Panc1 (cell line): ENCODE data around the gene BTG4. TPM values are rescaled to one million over a fixed set of nuclear protein-coding genes. Genes with fewer than 3 reads are reported as not detected.

Experiments used
- ATAC-seq: fragments of 200-7000 bp; cut with Tn5 transposase; 2 replicates; pipeline ENCODE4 v1.9.1; 2020; ENCODE audit warnings: mild to moderate bottlenecking, moderate library complexity
- BruUV-seq: library from RNA; stranded (reverse); fragments of 400-500 nt; replicated peaks from 2 replicates; lab custom pipeline; 2021; lab: Mats Ljungman, UMichigan
- CTCF ChIA-PET: fragments of 300-600 bp; sonication (Branson Sonifier 250); formaldehyde crosslinking; loops from one replicate; lab custom pipeline; 2022; ENCODE audit warnings: antibody characterized with exemption; lab: Charles Lee
- POLR2A ChIA-PET: fragments of 300-600 bp; sonication (Branson Sonifier 250); formaldehyde crosslinking; loops from one replicate; lab custom pipeline; 2022; ENCODE audit warnings: antibody characterized with exemption; lab: Charles Lee
- DNase-seq: peaks from one replicate; pipeline ENCODE4 v3.0.0-alpha.2; 2010; ENCODE audit warnings: low read depth, low spot score
- H3K27ac ChIP-seq: 2 replicates; pipeline ENCODE4 v1.5.1; 2011; ENCODE audit warnings: mild to moderate bottlenecking, low read length, inconsistent platforms
- H3K27me3 ChIP-seq: fragments of 200-500 bp; sonication (Bioruptor generic); 2 replicates; pipeline ENCODE4 v1.6.0; 2014; ENCODE audit warnings: low read length, inconsistent platforms; ENCODE audit not compliant: control insufficient read depth, insufficient read depth
- H3K36me3 ChIP-seq: fragments of 200-500 bp; sonication (Bioruptor generic); 2 replicates; pipeline ENCODE4 v1.5.1; 2014; ENCODE audit warnings: inconsistent platforms, mild to moderate bottlenecking, low read length, moderate library complexity; ENCODE audit not compliant: control insufficient read depth, insufficient read depth
- H3K4me1 ChIP-seq: 2 replicates; pipeline ENCODE4 v1.5.1; 2011; ENCODE audit warnings: inconsistent platforms, mild to moderate bottlenecking, low read length, moderate library complexity; ENCODE audit not compliant: control insufficient read depth, insufficient read depth
- H3K4me3 ChIP-seq, 2 experiments: 2 replicates each; pipeline ENCODE4 v1.5.1; 2011 to 2012; ENCODE audit warnings: low read depth in 2 of 2, low read length in 2 of 2, mild to moderate bottlenecking in 2 of 2, inconsistent platforms in 1 of 2, moderate library complexity in 1 of 2
- H3K9me3 ChIP-seq: fragments of 200-500 bp; sonication (Bioruptor generic); 2 replicates; pipeline ENCODE4 v1.5.1; 2014; ENCODE audit warnings: low read depth, mild to moderate bottlenecking, inconsistent platforms, low read length, moderate library complexity; ENCODE audit not compliant: control insufficient read depth, insufficient read depth
- POLR2AphosphoS5 ChIP-seq: IDR thresholded peaks from 2 replicates; pipeline ENCODE4 v1.6.1; 2012; ENCODE audit warnings: mild to moderate bottlenecking, low read depth, low read length, moderate library complexity
- SIN3A ChIP-seq: IDR thresholded peaks from 2 replicates; pipeline ENCODE4 v1.6.1; 2012; ENCODE audit warnings: low read depth, mild to moderate bottlenecking, low read length, moderate library complexity, borderline replicate concordance; ENCODE audit not compliant: insufficient read depth
- TCF7L2 ChIP-seq: IDR thresholded peaks from 2 replicates; pipeline ENCODE4 v1.6.1; 2011; ENCODE audit warnings: mild to moderate bottlenecking, low read depth, low read length, inconsistent platforms
- in situ Hi-C: cut with HindIII; loops from 2 replicates; pipeline ENCODE4 v1.10.0; 2016; ENCODE audit warnings: low sequenced_read_pairs, low pct_unique_long_range_greater_than_20kb
- intact Hi-C: fragments of 100-400 bp; cut with micrococcal nuclease; formaldehyde crosslinking; loops from one replicate; pipeline ENCODE4 v1.10.0; 2022; ENCODE audit not compliant: unreplicated experiment
- total RNA-seq: library from RNA; stranded (reverse); gene quantifications from one replicate; pipeline ENCODE4 v1.2.1, GENCODE V29; 2021; ENCODE audit not compliant: unreplicated experiment
- TF ChIP-seq, protein P1 (sequence below): fragments of 450-650 bp; IDR thresholded peaks from 2 replicates; pipeline ENCODE4 v1.5.1; 2017; ENCODE audit warnings: mild to moderate bottlenecking
- TF ChIP-seq, protein P2 (sequence below), 2 experiments: IDR thresholded peaks; 2 replicates each; pipeline ENCODE4 v1.6.1; 2011 to 2012; ENCODE audit warnings: low read depth in 2 of 2, control low read depth in 1 of 2, low read length in 1 of 2, mild to moderate bottlenecking in 1 of 2, moderate library complexity in 1 of 2; ENCODE audit not compliant: insufficient read depth in 1 of 2

Gene BTG4
- total RNA-seq, 1 experiment from 2014 or later: not detected

DNA sequence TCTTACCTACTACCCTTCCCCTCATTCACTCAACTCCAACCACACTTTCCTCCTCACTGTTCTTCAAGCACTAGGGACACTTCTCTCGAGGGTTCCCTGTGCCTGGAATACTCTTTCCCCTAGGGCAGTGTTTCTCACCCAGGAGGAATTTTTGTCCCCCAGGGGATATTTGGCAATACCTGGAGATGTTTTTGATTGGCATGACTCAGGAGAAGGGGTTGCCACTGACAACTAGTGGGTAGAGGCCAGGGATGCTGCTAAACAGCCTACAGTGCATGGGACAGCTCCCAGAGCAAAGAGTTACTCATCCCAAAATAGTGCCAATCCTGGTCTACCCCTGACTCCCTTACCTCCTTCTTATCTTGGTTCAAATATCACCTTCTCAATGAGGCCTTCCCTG, 40.0 kb downstream of the BTG4 start:
- POLR2A ChIA-PET: no interaction called here
- in situ Hi-C loops: no loop called here
- no peaks in the 10 kb centered on the region for H3K36me3 ChIP-seq
- intact Hi-C loops: no loop called here
- 0 out of 2 replicates have a peak, but pooled peaks cover 4% of the 10 kb centered on the region for H3K27me3 ChIP-seq
- H3K4me1 ChIP-seq: no peaks in the 10 kb centered on the region
- DNase-seq (no peak), ATAC-seq (no peak)
- CTCF ChIA-PET: no interaction called here
- H3K9me3 ChIP-seq: no peaks in the 10 kb centered on the region
- H3K4me3 ChIP-seq: no peak overlapping the region
- H3K27ac ChIP-seq: no peak overlapping the region
- BruUV-seq: no TSS peak
- TF ChIP-seq TCF7L2: no peak
- TF ChIP-seq, protein P1, sequence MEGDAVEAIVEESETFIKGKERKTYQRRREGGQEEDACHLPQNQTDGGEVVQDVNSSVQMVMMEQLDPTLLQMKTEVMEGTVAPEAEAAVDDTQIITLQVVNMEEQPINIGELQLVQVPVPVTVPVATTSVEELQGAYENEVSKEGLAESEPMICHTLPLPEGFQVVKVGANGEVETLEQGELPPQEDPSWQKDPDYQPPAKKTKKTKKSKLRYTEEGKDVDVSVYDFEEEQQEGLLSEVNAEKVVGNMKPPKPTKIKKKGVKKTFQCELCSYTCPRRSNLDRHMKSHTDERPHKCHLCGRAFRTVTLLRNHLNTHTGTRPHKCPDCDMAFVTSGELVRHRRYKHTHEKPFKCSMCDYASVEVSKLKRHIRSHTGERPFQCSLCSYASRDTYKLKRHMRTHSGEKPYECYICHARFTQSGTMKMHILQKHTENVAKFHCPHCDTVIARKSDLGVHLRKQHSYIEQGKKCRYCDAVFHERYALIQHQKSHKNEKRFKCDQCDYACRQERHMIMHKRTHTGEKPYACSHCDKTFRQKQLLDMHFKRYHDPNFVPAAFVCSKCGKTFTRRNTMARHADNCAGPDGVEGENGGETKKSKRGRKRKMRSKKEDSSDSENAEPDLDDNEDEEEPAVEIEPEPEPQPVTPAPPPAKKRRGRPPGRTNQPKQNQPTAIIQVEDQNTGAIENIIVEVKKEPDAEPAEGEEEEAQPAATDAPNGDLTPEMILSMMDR: no peak
- TF ChIP-seq SIN3A: no peak
- TF ChIP-seq, protein P2, sequence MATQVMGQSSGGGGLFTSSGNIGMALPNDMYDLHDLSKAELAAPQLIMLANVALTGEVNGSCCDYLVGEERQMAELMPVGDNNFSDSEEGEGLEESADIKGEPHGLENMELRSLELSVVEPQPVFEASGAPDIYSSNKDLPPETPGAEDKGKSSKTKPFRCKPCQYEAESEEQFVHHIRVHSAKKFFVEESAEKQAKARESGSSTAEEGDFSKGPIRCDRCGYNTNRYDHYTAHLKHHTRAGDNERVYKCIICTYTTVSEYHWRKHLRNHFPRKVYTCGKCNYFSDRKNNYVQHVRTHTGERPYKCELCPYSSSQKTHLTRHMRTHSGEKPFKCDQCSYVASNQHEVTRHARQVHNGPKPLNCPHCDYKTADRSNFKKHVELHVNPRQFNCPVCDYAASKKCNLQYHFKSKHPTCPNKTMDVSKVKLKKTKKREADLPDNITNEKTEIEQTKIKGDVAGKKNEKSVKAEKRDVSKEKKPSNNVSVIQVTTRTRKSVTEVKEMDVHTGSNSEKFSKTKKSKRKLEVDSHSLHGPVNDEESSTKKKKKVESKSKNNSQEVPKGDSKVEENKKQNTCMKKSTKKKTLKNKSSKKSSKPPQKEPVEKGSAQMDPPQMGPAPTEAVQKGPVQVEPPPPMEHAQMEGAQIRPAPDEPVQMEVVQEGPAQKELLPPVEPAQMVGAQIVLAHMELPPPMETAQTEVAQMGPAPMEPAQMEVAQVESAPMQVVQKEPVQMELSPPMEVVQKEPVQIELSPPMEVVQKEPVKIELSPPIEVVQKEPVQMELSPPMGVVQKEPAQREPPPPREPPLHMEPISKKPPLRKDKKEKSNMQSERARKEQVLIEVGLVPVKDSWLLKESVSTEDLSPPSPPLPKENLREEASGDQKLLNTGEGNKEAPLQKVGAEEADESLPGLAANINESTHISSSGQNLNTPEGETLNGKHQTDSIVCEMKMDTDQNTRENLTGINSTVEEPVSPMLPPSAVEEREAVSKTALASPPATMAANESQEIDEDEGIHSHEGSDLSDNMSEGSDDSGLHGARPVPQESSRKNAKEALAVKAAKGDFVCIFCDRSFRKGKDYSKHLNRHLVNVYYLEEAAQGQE (IDR thresholded peaks at IDR 0.05; ENCODE audit: insufficient read depth in 1 of 2, low read depth in 2 of 2, low read length in 1 of 2): no peak
- TF ChIP-seq POLR2AphosphoS5: no peak

DNA sequence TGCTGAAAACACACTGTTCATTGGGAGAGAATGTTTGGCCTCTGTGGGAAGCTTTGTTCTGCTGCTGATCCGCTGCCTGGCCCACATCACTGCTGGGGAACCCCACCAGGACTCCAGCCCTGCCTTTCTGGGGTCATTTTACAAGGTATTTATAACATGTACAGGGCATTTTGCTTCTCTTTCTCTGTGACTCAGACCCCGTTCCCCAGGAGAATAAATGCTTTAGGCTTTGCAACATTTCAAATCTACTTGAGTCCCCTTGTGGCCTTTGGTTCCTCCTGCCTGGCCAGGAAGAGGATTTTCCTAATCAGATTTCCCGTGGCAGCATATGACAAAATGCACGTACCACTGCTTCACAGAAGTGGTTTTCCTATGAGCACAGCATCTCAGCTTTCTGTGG, 43.0 kb downstream of the BTG4 start:
- BruUV-seq: no TSS peak
- H3K4me3 ChIP-seq: no peak overlapping the region
- in situ Hi-C loops (no loop called here), intact Hi-C loops (no loop called here)
- peaks cover 7% of the 10 kb centered on the region for H3K27me3 ChIP-seq
- ChIA-PET POLR2A (no interaction called here), CTCF (no interaction called here)
- no peaks in the 10 kb centered on the region for H3K36me3 ChIP-seq
- DNase-seq (no peak), ATAC-seq (no peak)
- H3K9me3 ChIP-seq: no peaks in the 10 kb centered on the region
- TF ChIP-seq POLR2AphosphoS5 (no peak), TCF7L2 (no peak)
- no peaks in the 10 kb centered on the region for H3K4me1 ChIP-seq
- no peak overlapping the region for H3K27ac ChIP-seq

DNA sequence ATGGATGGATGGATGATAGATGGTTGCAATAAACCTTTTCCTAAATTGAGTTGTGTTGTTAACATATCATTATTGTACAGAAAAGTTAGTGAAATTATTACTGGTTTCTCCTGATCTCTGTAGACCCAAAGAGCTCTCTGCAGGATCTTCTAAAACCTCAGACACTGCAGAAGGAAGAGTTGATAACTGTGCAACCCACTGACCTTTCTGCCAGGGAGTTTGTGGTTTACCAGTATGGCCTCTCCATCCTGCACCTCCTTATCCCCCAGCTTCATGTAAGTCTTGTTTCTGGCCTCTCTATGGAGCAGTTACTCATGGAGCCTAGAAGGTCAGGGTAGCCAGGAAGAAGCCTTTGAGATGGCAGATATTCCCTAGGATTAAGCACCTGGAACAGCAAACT, 45.6 kb downstream of the BTG4 start:
- ChIA-PET CTCF (no interaction called here), POLR2A (no interaction called here)
- in situ Hi-C loops (no loop called here), intact Hi-C loops (no loop called here)
- no peak for ATAC-seq
- H3K27me3 ChIP-seq: peaks cover 5% of the 10 kb centered on the region
- no peaks in the 10 kb centered on the region for H3K9me3 ChIP-seq
- H3K4me1 ChIP-seq: no peaks in the 10 kb centered on the region
- BruUV-seq: no TSS peak
- no peak overlapping the region for H3K27ac ChIP-seq
- DNase-seq: no peak
- H3K36me3 ChIP-seq: no peaks in the 10 kb centered on the region
- TF ChIP-seq TCF7L2 (no peak), SIN3A (no peak), POLR2AphosphoS5 (no peak)
- TF ChIP-seq, protein P1: no peak
- TF ChIP-seq, protein P2 (IDR thresholded peaks at IDR 0.05; ENCODE audit: insufficient read depth in 1 of 2, low read depth in 2 of 2, low read length in 1 of 2): no peak
- H3K4me3 ChIP-seq: no peak overlapping the region
